IMR-90 (cell line): Measurements from ENCODE around the gene SLC2A10. TPM values are rescaled to one million over a fixed set of nuclear protein-coding genes. Genes with fewer than 3 reads are reported as not detected.

Source experiments
- ATAC-seq: fragments of 200-7000 bp; cut with Tn5 transposase; 2 replicates; pipeline ENCODE4 v1.9.1; 2020; ENCODE audit warnings: low read depth, mild to moderate bottlenecking, moderate library complexity
- BruUV-seq: library from RNA; stranded (reverse); fragments of 400-500 nt; replicated peaks from 2 replicates; lab custom pipeline; 2021; lab: Mats Ljungman, UMichigan
- CTCF ChIA-PET: fragments of 300-600 bp; formaldehyde crosslinking; extraction: SDS; loops from one replicate; lab custom pipeline; 2021; ENCODE audit warnings: antibody characterized with exemption; lab: Yijun Ruan, JAX
- POLR2A ChIA-PET: fragments of 300-600 bp; sonication (Branson Sonifier 250); formaldehyde crosslinking; loops from one replicate; lab custom pipeline; 2022; ENCODE audit warnings: antibody characterized with exemption; ENCODE audit not compliant: unreplicated experiment; lab: Charles Lee
- DNase-seq: peaks from one replicate; pipeline ENCODE4 v3.0.0; 2013
- H2AFZ ChIP-seq: replicated peaks from 2 replicates; pipeline ENCODE3; 2013; ENCODE audit warnings: low read length, mild to moderate bottlenecking; ENCODE audit not compliant: poor library complexity
- H2AK5ac ChIP-seq: 2 replicates; pipeline ENCODE4 v1.6.1; 2013; ENCODE audit warnings: low read depth, low read length, inconsistent platforms
- H2AK9ac ChIP-seq: replicated peaks from 2 replicates; pipeline ENCODE3; 2013; ENCODE audit warnings: mild to moderate bottlenecking, low read depth, low read length, moderate library complexity; ENCODE audit not compliant: poor library complexity
- H2BK120ac ChIP-seq: 2 replicates; pipeline ENCODE4 v1.6.1; 2013; ENCODE audit warnings: low read depth, low read length, inconsistent platforms
- H2BK15ac ChIP-seq: 3 replicates; pipeline ENCODE4 v1.6.1; 2013; ENCODE audit warnings: low read depth, low read length, inconsistent platforms
- H2BK20ac ChIP-seq: 2 replicates; pipeline ENCODE4 v1.6.1; 2013; ENCODE audit warnings: low read depth, mild to moderate bottlenecking, inconsistent platforms, low read length, moderate library complexity
- H2BK5ac ChIP-seq: 2 replicates; pipeline ENCODE4 v1.6.1; 2013; ENCODE audit warnings: mild to moderate bottlenecking, low read depth, low read length, inconsistent platforms; ENCODE audit not compliant: poor library complexity, severe bottlenecking
- H3K14ac ChIP-seq: replicated peaks from 2 replicates; pipeline ENCODE4 v1.6.1; 2013; ENCODE audit warnings: low read depth, low read length, inconsistent platforms
- H3K18ac ChIP-seq: 2 replicates; pipeline ENCODE4 v1.6.1; 2013; ENCODE audit warnings: low read depth, low read length, control low read depth
- H3K23ac ChIP-seq: 2 replicates; pipeline ENCODE4 v1.6.1; 2013; ENCODE audit warnings: low read depth, low read length, inconsistent platforms
- H3K27ac ChIP-seq: 2 replicates; pipeline ENCODE4 v1.5.1; 2013; ENCODE audit warnings: mild to moderate bottlenecking, control low read depth, low read length; ENCODE audit not compliant: insufficient read depth
- H3K27me3 ChIP-seq: 2 replicates; pipeline ENCODE4 v1.6.1; 2013; ENCODE audit warnings: low read length; ENCODE audit not compliant: control insufficient read depth, insufficient read depth
- H3K36me3 ChIP-seq: 2 replicates; pipeline ENCODE4 v1.6.1; 2013; ENCODE audit warnings: low read length, mixed read lengths; ENCODE audit not compliant: control insufficient read depth, insufficient read depth
- H3K4ac ChIP-seq: 2 replicates; pipeline ENCODE4 v1.6.1; 2013; ENCODE audit warnings: low read depth, low read length, inconsistent platforms
- H3K4me1 ChIP-seq: 2 replicates; pipeline ENCODE4 v1.6.1; 2013; ENCODE audit warnings: low read length, mixed read lengths; ENCODE audit not compliant: control insufficient read depth, insufficient read depth
- H3K4me2 ChIP-seq: 2 replicates; pipeline ENCODE4 v1.6.1; 2013; ENCODE audit warnings: low read depth, mild to moderate bottlenecking, control low read depth, low read length, moderate library complexity
- H3K4me3 ChIP-seq: 2 replicates; pipeline ENCODE4 v1.5.1; 2013; ENCODE audit warnings: low read depth, mild to moderate bottlenecking, control low read depth, low read length, moderate library complexity; ENCODE audit not compliant: insufficient read depth
- H3K56ac ChIP-seq: 2 replicates; pipeline ENCODE4 v1.6.1; 2013; ENCODE audit warnings: low read length, inconsistent platforms; ENCODE audit not compliant: insufficient read depth; ENCODE audit errors: extremely low read depth
- H3K79me1 ChIP-seq, 2 experiments: 2 replicates each; pipeline ENCODE4 v1.6.1; 2013; ENCODE audit warnings: low read length in 2 of 2, inconsistent platforms in 1 of 2, low read depth in 1 of 2
- H3K9ac ChIP-seq: 2 replicates; pipeline ENCODE4 v1.6.1; 2013; ENCODE audit warnings: low read depth, low read length, control low read depth
- H3K9me1 ChIP-seq: 2 replicates; pipeline ENCODE4 v1.6.1; 2013; ENCODE audit warnings: low read length, inconsistent platforms; ENCODE audit not compliant: insufficient read depth
- H3K9me3 ChIP-seq: 2 replicates; pipeline ENCODE4 v1.6.1; 2013; ENCODE audit warnings: low read length; ENCODE audit not compliant: control insufficient read depth, insufficient read depth
- H4K20me1 ChIP-seq: 2 replicates; pipeline ENCODE4 v1.6.1; 2013; ENCODE audit warnings: low read length, inconsistent platforms; ENCODE audit not compliant: insufficient read depth
- H4K5ac ChIP-seq: 2 replicates; pipeline ENCODE4 v1.6.1; 2013; ENCODE audit warnings: mild to moderate bottlenecking, low read depth, low read length, control low read depth
- H4K8ac ChIP-seq, 2 experiments: 2 replicates each; pipeline ENCODE4 v1.6.1; 2013; ENCODE audit warnings: low read depth in 2 of 2, low read length in 2 of 2, control low read depth in 1 of 2, inconsistent platforms in 1 of 2
- H4K91ac ChIP-seq: 2 replicates; pipeline ENCODE4 v1.6.1; 2013; ENCODE audit warnings: low read depth, low read length, inconsistent platforms; ENCODE audit not compliant: insufficient read depth
- RAD21 ChIP-seq: IDR thresholded peaks from 2 replicates; pipeline ENCODE4 v1.6.1; 2012; ENCODE audit warnings: low read length, improper control_type of control experiment
- USF2 ChIP-seq: fragments of 150-350 bp; IDR thresholded peaks from 2 replicates; pipeline ENCODE4 v1.6.1; 2017; ENCODE audit warnings: mild to moderate bottlenecking, antibody characterized with exemption, low read length, low read depth
- WGBS, 2 experiments: methylation state at CpG; one replicate each; pipeline versions ENCODE4 v1.1.5 to v1.1.7; 2013; ENCODE audit warnings: missing lambda C conversion rate in 2 of 2; ENCODE audit not compliant: insufficient read length in 1 of 2; ENCODE audit errors: extremely low coverage in 2 of 2; 5-methylcytosine and 5-hydroxymethylcytosine counted together
- dilution Hi-C: fragments of 300-500 bp; cut with HindIII; formaldehyde crosslinking; loops from one replicate; pipeline ENCODE4 v1.14.3; 2018; ENCODE audit warnings: low sequenced_read_pairs; ENCODE audit not compliant: unreplicated experiment
- in situ Hi-C: fragments of 300-500 bp; cut with MboI; formaldehyde crosslinking; loops from 3 replicates; pipeline ENCODE4 v1.14.3; 2019; ENCODE audit warnings: low sequenced_read_pairs, inconsistent platforms, mixed read lengths
- intact Hi-C: fragments of 100-400 bp; cut with micrococcal nuclease; formaldehyde crosslinking; loops from 2 replicates; pipeline ENCODE4 v1.10.0; 2022
- polyA plus RNA-seq, 3 experiments: library from polyadenylated mRNA; depleted of rRNA; stranded (reverse); fragments of >200 nt; gene quantifications; 2 replicates each; pipeline ENCODE4 v1.2.3, GENCODE V29; 2012; ENCODE audit warnings: low replicate concordance in 1 of 3
- total RNA-seq: library from RNA; depleted of rRNA; stranded (reverse); fragments of >200 nt; gene quantifications from 2 replicates; pipeline ENCODE4 v1.2.3, GENCODE V29; 2012

SLC2A10 gene
- total and polyA plus RNA-seq, 2 of the 4 experiments (the other 2 are of a cell fraction): 15.2 to 22.0 TPM

- no peak overlapping the region for H2AFZ ChIP-seq
- dilution Hi-C loops: no loop called here
- CTCF ChIA-PET: no interaction called here
These were observed 67.9 kb downstream of the SLC2A10 start for GRCh38 chr20:46777331-46777730.

More at GRCh38 chr20:46777331-46777730, 67.9 kb downstream of the SLC2A10 start:
- no peak overlapping the region for H4K5ac ChIP-seq
- H3K4me2 ChIP-seq: no peak overlapping the region
- no peak overlapping the region for H3K18ac ChIP-seq
- no peaks in the 10 kb centered on the region for H3K79me1 ChIP-seq
- H3K4me3 ChIP-seq: no peak overlapping the region
- no peak overlapping the region for H4K8ac ChIP-seq
- no peak overlapping the region for H2AK9ac ChIP-seq
- in situ Hi-C loops (no loop called here), intact Hi-C loops (no loop called here)
- no peak overlapping the region for H2BK120ac ChIP-seq
- BruUV-seq: no TSS peak
- H4K20me1 ChIP-seq: no peaks in the 10 kb centered on the region
- POLR2A ChIA-PET: no interaction called here
- no peak overlapping the region for H2BK5ac ChIP-seq
- ATAC-seq (no peak), DNase-seq (no peak)
- H3K9me1 ChIP-seq: no peaks in the 10 kb centered on the region
- no peak overlapping the region for H3K56ac ChIP-seq
- no peak overlapping the region for H2BK20ac ChIP-seq
- no peak overlapping the region for H3K4ac ChIP-seq
- H3K27me3 ChIP-seq: peaks cover 6% of the 10 kb centered on the region
- H3K9me3 ChIP-seq: no peaks in the 10 kb centered on the region
- WGBS, 2 experiments: 20% methylated on average over 1 of the region's 7 CpGs; no CpG with 5 or more reads in 1 of the 2 experiments
- no peak overlapping the region for H3K14ac ChIP-seq
- no peak overlapping the region for H4K91ac ChIP-seq
- no peak overlapping the region for H3K23ac ChIP-seq
- no peaks in the 10 kb centered on the region for H3K4me1 ChIP-seq
- H3K36me3 ChIP-seq: no peaks in the 10 kb centered on the region
- no peak overlapping the region for H2BK15ac ChIP-seq
- H3K9ac ChIP-seq: no peak overlapping the region
- TF ChIP-seq USF2 (no peak), RAD21 (no peak)
- no peak overlapping the region for H2AK5ac ChIP-seq
- no peak overlapping the region for H3K27ac ChIP-seq
